GM19240 (cell line): ENCODE measurements around the gene CD53.
"Not testable (repeated sequence)": the region's sequence is repeated elsewhere in the genome, so short reads cannot be mapped to it uniquely, and the experiment has no call there.

ENCODE experiments used
- DNase-seq: peaks from one replicate; pipeline ENCODE4 v3.0.0; 2011; ENCODE audit warnings: low spot score; ENCODE audit not compliant: insufficient read length

Gene CD53

GRCh38 chr1:110872745-110873720 lies at the start of gene CD53:
Gene CD53, plus strand, starts transcription at chr1:110873148. Its CDS starts 18,261 bp downstream, at chr1:110891409.
- DNase-seq = no peak

- DNase-seq = no peak
Observed at GRCh38 chr1:110824192-110824591, 48.8 kb upstream of the CD53 start.

DNA sequence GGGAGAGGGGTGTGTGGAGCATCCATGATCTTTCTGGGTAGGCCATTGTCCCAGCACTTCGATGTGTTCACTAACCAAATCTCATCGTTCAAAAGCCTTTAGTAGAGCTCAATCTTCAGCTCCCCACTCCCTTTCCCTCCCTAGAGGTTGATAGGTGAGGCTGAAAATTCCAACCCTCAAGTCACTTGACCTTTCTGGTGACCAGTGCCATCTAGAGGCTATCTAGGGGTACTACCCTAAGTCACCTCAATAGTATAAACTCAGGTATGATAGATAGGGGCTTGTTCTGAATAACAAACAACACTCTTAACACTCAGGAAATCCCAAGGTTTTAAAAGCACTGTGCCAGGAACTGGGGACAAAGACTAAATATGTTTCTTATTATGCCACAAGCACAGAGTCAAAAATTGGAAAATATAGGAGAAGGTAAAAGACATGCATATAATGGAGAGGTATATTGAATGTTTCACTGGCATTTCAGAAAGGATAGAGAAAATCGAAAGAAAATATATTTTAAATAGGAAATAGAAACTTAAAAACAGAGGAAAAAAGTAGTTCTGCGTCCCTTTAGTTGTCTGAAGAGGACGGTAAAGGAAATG lies 42.9 kb upstream of the CD53 start:
- peak; percentile 23 for DNase-seq

GRCh38 chr1:110833779-110834178 lies 39.2 kb upstream of the CD53 start:
- not testable (repeated sequence) for DNase-seq

DNA sequence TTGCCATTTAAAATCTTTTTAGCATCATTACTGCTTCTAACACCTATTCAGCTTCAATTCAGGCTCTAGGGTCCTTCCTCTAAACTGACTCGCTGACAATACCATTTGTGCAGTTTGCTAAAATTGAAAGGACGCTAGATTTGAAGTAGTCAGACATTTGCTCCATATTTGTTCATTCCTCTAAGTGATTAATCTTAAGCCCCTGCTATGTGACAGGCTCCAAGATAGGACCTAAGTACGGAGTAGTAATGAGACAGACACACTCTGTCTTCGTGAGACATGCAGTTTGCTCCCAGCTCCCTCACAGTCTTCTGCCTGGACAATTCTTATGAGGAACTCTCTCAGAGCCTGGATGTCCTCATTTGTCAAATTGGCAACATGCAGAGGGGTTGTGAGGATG lies 26.1 kb upstream of the CD53 start:
- no peak for DNase-seq

DNA sequence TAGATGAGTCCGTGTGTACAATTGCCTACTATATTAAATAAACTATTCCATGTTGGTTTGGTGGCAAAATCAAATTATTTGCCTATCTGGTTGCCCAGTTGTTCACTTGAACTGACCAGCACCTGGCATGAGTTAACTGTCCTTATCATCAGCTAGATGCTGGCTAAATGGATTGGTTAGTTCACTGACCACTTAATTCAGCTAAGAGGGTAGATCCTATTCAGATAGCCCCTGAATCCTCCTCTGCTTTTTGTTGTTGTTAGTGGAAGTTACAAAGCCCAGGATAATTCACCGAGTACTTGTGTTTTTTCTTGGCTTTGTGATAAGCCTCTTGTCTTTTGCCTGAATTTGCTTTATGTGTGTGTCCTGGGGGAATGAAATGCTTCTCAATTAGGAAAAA lies 22.8 kb upstream of the CD53 start:
- DNase-seq = no peak

DNA sequence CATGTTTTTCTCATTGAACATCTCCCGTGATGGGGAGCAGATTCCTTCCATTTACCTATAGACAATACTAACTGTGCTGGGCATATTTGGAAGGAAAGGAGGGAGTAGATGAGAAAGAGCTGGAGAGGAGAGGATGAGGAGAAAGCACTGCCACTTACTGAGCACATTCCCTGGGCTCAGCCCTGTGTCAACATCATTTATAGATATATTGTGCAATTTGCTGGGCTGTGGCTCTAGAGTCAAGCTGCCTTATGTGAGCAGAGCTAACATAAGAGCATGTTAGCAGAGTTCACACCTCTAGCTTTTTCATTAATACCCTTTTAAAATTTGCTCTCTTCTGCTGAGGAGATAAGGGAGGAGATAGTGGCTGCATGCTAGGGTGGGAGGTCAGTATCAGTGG lies 22.3 kb upstream of the CD53 start:
- no peak for DNase-seq

GRCh38 chr1:110853135-110853534 lies 19.8 kb upstream of the CD53 start:
- DNase-seq = no peak

DNA sequence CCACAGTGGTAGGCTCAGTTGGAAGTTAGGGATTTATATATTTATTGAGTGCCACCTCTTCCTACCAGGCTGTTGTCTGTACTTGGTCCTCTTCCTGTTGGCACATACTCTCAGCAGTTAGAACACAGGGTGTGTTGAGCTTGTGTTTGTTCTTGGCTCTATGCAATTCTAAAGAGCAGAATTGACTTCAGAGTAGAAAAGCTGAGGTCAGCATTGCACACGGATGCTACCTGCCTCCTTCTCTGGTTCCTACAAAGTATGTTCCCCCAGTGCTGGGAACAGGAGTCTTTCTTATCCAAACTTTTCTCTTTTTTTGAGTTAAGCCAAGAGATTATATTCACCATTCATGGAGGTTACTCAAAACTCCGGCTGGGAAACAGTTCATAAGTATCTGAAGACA lies 16.5 kb upstream of the CD53 start:
- DNase-seq = no peak

DNA sequence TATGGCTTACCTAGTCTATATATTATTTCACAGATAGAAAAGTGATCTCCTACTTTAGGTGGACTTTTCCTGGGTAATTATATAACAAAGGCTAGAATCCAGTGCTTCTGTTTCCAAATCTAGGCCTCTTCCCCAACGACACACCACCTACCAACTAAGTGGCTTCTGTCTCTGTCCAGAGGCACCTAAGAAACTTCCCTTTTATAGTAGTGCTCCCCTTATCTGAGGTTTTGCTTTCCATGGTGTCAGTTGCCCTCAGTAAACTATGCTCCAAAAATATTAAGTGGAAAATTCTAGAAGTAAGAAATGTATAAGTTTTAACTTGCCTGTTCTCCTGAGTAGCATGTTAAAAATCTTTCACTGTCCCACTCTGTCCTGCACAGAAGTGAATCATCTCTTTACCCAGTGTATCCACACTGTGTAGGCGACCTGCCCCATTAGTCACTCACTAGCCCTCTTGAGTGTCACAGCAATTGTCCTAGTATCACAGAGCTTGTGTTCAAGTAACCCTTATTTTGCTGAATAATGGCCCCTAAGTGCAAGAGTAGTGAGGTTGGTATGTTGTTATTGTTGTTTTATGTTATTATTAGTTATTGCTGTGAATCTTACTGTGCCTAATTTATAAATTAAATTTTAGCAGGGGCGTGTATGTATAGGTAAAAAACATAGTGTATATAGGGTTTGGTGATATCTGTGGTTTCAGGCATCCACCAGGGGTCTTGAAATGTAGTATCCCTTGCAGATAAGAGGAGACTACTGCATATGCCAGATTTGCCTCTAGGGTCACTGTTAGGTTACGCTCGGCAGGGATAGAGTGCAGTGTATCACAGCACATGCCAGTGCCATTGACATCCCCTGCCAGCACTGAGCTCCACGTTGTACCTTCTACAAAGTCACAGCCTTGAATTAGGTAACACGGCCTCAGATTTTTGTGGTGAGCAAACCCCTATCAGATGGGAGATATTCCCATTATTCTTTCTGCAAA lies 14.7 kb upstream of the CD53 start:
- no peak for DNase-seq

GRCh38 chr1:110859062-110859461 lies 13.9 kb upstream of the CD53 start:
- no peak for DNase-seq

DNA sequence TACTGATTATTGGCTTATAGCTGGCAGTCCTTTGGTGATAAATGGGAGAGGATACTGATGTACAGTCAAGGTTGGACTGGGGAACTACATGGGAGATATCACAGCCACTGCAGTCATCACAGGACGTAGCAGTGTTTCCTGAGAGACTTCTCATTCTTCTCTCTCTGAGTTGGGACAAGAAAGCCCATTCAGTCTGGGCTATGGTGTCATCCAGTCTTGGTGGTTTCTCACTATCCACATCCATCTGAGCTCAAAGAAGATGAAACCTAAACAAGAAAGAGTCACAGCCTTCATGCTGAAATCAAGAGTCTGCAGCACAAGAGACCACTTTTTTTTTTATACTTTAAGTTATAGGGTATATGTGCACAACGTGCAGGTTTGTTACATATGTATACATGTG lies 12.8 kb upstream of the CD53 start:
- DNase-seq = no peak

DNA sequence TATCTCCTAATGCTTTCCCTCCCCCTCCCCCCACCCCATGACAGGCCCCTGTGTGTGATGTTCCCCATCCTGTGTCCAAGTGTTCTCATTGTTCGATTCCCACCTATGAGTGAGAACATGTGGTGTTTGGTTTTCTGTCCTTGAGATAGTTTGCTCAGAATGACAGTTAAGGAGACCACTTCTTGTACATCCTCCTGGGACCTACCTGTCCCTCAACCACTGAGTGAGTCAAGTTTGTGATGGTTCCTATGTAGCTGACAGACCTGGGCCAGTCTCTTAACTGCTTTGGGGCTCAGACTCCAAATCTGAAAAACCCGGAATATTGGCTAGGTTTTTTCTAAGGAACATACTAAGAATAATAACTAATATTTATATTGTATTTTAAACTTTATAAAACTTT lies 12.3 kb upstream of the CD53 start:
- DNase-seq = not testable (repeated sequence)

DNA sequence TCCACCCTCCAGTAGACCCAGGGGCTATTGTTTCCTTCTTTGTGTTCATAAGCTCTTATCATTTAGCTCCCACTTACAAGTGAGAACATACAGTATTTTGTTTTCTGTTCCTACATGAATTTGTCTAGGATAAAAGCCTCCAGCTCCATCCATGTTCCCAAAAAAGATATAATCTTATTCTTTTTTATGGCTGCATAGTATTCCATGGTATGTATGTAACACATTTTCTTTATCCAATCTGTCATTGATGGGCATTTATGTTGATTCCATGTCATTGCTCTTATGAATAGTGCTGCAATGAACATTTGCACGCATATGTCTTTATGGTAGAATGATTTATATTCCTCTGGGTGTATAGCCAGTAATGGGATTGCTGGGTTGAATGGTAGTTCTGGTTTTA lies 11.0 kb upstream of the CD53 start:
- not testable (repeated sequence) for DNase-seq

- no peak for DNase-seq
Observed at GRCh38 chr1:110864287-110864686, 8.7 kb upstream of the CD53 start.

- DNase-seq = no peak
Observed at GRCh38 chr1:110870721-110871388, 2.1 kb upstream of the CD53 start.

GRCh38 chr1:110872366-110872744 lies 593 bp upstream of the CD53 start:
- DNase-seq = no peak

DNA sequence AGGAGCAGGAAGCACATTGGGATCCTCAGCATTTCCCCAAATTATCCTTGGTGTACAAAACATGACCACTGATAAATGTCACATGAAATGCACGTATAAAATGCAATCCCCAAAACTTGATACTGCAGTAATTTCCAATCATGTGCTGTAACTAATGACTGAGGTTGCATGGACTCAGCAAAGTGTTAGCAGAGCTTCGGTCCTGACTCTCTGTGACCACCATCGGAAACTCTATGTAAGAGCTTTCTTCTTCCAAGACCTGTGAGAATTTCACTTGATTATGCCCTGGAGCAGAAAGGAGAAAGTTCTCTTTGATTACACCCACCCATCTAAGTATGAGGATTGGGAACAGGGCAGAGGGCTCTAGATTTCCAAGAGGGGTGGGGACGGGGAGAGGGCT lies 908 bp downstream of the CD53 start:
- no peak for DNase-seq

DNA sequence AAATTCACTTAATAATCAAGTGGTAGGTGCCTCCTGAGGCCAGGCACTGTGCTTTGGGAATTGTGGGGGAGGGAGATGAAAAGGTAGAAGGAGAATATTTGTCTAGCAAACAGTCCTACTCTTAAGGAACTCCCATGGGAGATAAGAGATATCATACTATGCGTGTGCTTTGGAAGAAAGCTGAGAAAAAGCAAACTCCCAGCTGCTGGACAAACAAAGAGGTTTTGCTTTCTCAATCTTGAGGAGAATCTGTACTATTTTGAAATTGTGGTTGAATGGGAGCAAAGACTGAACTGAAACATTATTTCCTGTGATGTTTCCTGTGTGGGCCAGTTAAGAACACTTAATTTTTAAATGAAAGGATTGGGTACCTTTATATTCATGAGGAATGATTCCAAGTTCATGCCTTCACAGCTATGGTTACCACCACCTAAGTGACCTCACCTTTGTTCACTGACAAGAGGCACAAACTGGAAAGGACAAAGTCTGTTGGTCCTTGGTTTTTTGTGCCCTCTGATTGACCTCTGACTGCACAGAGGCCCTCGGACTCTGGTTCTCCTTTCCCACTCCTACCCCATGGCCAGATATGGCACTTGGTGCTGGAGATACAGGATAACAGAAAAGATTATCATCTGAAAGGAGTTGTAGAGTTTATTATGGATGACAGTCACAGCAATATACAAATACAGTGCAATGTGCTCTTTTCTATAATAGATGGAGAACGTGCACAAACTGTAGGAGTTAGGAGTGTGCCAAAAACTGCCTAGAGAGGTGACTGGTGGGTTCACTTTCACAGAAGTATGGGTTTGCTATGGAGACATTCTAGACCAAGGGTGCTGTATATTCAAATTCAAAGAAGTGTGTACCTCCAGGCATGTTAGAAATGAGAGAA lies 1.6 kb downstream of the CD53 start:
- DNase-seq = no peak

GRCh38 chr1:110875216-110875731 lies 2.3 kb downstream of the CD53 start:
- DNase-seq = no peak
